ENCODE measurements around the gene CRMP1. TPM values are rescaled to one million over a fixed set of nuclear protein-coding genes. Genes with fewer than 3 reads are reported as not detected.

The CRMP1 gene
- total and polyA plus RNA-seq, 2 donors (not counting 3 experiments of a cell fraction or from before 2014, with no cell fraction given): 0.06 TPM; not detected in 1

DNA sequence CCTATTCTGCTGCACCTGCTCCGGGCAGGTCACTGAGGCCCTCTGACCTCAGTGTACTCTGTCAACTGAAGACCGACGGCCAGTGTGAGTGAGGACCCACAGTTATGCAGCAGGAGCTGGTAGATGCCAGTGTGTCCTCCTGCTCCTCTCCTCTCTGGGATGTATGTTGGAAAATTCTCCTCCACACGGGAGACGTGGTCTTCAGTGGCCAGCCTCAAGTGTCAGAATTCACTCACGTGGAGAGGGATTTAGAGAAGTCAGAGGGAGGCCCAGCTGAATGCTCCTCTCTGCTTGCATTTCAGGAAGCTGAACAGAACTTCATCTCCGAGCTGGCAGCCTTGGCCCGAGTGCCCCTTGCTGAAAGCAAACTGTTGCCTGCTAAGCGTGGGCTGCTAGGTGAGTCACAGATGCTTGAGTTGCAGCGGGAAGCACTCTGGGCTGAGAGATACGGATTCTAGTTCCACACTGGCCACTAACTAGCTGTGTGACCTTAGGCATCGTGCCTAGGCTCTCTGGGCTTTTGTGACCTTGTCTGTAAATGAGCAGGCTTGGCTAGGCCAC lies 83.6 kb downstream of the CRMP1 start:
- intact Hi-C loops (cut with micrococcal nuclease): no loop called here
- no TSS peak for BruUV-seq (replicated peaks)
- Histone ChIP-seq H3K4me2 (ENCODE audit: insufficient read depth, low read length) (no peak overlapping the region), H3K27me3 (ENCODE audit: control insufficient read depth in 2 of 2, insufficient read depth in 2 of 2, low read length in 2 of 2) (no peaks in the 10 kb centered on the region), H3K27ac (ENCODE audit: insufficient read depth, low read depth, low read length) (no peak overlapping the region), H3K4me3 (replicated peaks in 1 of 3; ENCODE audit: insufficient read depth in 1 of 3, low read depth in 1 of 3, low read length in 3 of 3) (no peak overlapping the region), H3K9me1 (replicated peaks; ENCODE audit: control insufficient read depth, extremely low read depth, insufficient read depth, low read length) (no peaks in the 10 kb centered on the region), H3K9me3 (replicated peaks; ENCODE audit: control insufficient read depth, insufficient read depth, low read length) (no peaks in the 10 kb centered on the region), H3K4me1 (ENCODE audit: control insufficient read depth, extremely low read depth, insufficient read depth, low read length) (no peaks in the 10 kb centered on the region), H3K36me3 (ENCODE audit: control insufficient read depth in 2 of 2, extremely low read depth in 1 of 2, insufficient read depth in 2 of 2, low read length in 2 of 2) (peaks cover 0 to 51% of the 10 kb centered on the region in 2 experiments), H3K9ac (replicated peaks; ENCODE audit: extremely low read depth, insufficient read depth, low read length) (no peak overlapping the region), H3K79me2 (ENCODE audit: control insufficient read depth, insufficient read depth, low read length) (no peaks in the 10 kb centered on the region), H4K20me1 (replicated peaks; ENCODE audit: control insufficient read depth, extremely low read depth, insufficient read depth, low read length) (no peaks in the 10 kb centered on the region), H2AFZ (ENCODE audit: low read depth, low read length) (no peak overlapping the region)
- CTCF ChIA-PET: interaction anchor here (1.0 kb wide), 1 partner anchor 12 kb away, joined by 3 read pairs; no protein-coding TSS in a partner anchor
- DNase-seq (ENCODE audit: low read depth, low spot score) (no peak), FAIRE-seq (no peak)
- dilution Hi-C loops (cut with MboI; ENCODE audit: extremely low pct_ligation_motif_present, low sequenced_read_pairs): no loop called here
- TF ChIP-seq FOS (IDR thresholded peaks at IDR 0.05; ENCODE audit: borderline replicate concordance, insufficient read depth, low read length) (no peak), MYC (IDR thresholded peaks at IDR 0.05; ENCODE audit: low read depth, low read length) (no peak), EZH2 (IDR thresholded peaks at IDR 0.05; ENCODE audit: borderline replicate concordance, low read depth, low read length, severe bottlenecking) (no peak), POLR2AphosphoS5 (IDR thresholded peaks at IDR 0.05; ENCODE audit: insufficient read depth, low read depth, low read length) (no peak), GATA2 (IDR thresholded peaks at IDR 0.05; ENCODE audit: insufficient read depth, insufficient read length, low read depth, low read length) (no peak)
- TF ChIP-seq, protein P1, sequence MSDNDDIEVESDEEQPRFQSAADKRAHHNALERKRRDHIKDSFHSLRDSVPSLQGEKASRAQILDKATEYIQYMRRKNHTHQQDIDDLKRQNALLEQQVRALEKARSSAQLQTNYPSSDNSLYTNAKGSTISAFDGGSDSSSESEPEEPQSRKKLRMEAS (IDR thresholded peaks at IDR 0.05; ENCODE audit: insufficient read depth, insufficient read length): no peak
- POLR2A ChIA-PET: no interaction called here
